Parathyroid adenoma (tissue), 2 donors: ENCODE measurements around the gene OR13C3.

Experiments used
- H2AFZ ChIP-seq: fragments of 300-600 bp; sonication (generic); one replicate; pipeline ENCODE4 v1.7.0; 2017; ENCODE audit warnings: antibody characterized with exemption, mild to moderate bottlenecking
- H3K27ac ChIP-seq: fragments of 300-600 bp; sonication (generic); one replicate; pipeline ENCODE4 v1.7.0; 2017
- H3K27me3 ChIP-seq: fragments of 300-600 bp; sonication (generic); one replicate; pipeline ENCODE4 v1.7.0; 2017; ENCODE audit warnings: low read length; ENCODE audit not compliant: control insufficient read depth, insufficient read depth
- H3K36me3 ChIP-seq: fragments of 300-600 bp; sonication (generic); one replicate; pipeline ENCODE4 v1.7.0; 2017; ENCODE audit warnings: low read length; ENCODE audit not compliant: control insufficient read depth, insufficient read depth
- H3K4me1 ChIP-seq: fragments of 300-600 bp; sonication (generic); one replicate; pipeline ENCODE4 v1.7.0; 2017; ENCODE audit warnings: control low read depth
- H3K4me2 ChIP-seq: fragments of 300-600 bp; sonication (generic); one replicate; pipeline ENCODE4 v1.7.0; 2017; ENCODE audit warnings: low read length
- H3K4me3 ChIP-seq: fragments of 300-600 bp; sonication (generic); one replicate; pipeline ENCODE4 v1.7.0; 2017; ENCODE audit warnings: low read depth, low read length
- H3K79me2 ChIP-seq: fragments of 300-600 bp; sonication (generic); one replicate; pipeline ENCODE4 v1.7.0; 2017; ENCODE audit warnings: control low read depth
- H3K9ac ChIP-seq: fragments of 300-600 bp; sonication (generic); one replicate; pipeline ENCODE4 v1.7.0; 2017; ENCODE audit warnings: mild to moderate bottlenecking
- H3K9me3 ChIP-seq: fragments of 300-600 bp; sonication (generic); one replicate; pipeline ENCODE4 v1.7.0; 2017; ENCODE audit warnings: low read length; ENCODE audit not compliant: control insufficient read depth
- TF ChIP-seq, protein P1 (sequence below): fragments of 300-600 bp; sonication (generic); IDR thresholded peaks from one replicate; pipeline ENCODE4 v1.7.0; 2017; ENCODE audit warnings: antibody characterized with exemption, mild to moderate bottlenecking
- donor health status: primary hyperparathyroidism.

Gene OR13C3

DNA sequence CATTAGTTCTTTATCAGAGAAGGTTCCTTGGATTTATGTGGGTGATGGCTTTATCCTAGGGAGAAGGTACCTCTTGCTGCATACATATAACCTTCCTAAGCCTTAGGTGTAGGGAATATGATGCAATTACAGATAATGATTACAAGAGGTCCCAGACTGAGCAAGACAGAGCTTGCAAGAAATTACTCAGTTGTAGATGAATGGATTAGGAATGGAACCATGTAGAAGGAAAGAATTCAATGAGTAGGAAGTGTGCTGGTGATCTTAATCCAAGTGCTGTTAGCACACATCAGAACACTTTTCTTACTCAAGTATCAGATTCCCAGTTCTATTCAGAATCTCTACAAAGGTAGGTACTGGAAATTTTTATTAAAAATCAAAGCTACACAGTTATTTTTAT is 30.1 kb downstream of the OR13C3 start:
- H3K27ac ChIP-seq, result no peak overlapping the region

DNA sequence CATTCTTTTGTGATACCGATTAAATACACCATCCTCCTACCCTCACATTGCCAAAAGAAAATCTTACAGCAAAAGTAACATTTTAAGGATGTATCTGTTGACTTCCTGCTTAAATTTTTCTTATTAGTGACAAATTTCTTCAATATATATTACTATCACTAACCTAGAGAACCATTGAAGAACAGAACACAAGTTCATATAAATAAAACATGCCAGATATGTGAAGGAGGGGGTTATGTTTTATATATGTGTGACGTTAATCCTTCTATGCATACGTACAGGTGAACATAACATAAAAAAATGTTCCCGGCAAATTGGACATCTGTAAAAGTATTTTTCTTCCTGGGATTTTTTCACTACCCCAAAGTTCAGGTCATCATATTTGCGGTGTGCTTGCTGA is 32.7 kb downstream of the OR13C3 start, which contains the start of gene OR13F1:
OR13F1 (plus strand) TSS at position 301 of the 400 bp plus-strand sequence; CDS start at position 301, 0 bp downstream.
- Histone ChIP-seq H3K4me2 (no peak within 1 kb of the TSS), H3K27me3 (no peaks in the 10 kb centered on the region), H3K27ac (no peak within 1 kb of the TSS), H3K36me3 (no peaks in the 10 kb centered on the region), H3K4me3 (no peak within 1 kb of the TSS), H2AFZ (no peak within 1 kb of the TSS), H3K79me2 (no peaks in the 10 kb centered on the region), H3K9me3 (no peaks in the 10 kb centered on the region), H3K4me1 (no peaks in the 10 kb centered on the region), H3K9ac (no peak within 1 kb of the TSS)
- TF ChIP-seq, protein P1, sequence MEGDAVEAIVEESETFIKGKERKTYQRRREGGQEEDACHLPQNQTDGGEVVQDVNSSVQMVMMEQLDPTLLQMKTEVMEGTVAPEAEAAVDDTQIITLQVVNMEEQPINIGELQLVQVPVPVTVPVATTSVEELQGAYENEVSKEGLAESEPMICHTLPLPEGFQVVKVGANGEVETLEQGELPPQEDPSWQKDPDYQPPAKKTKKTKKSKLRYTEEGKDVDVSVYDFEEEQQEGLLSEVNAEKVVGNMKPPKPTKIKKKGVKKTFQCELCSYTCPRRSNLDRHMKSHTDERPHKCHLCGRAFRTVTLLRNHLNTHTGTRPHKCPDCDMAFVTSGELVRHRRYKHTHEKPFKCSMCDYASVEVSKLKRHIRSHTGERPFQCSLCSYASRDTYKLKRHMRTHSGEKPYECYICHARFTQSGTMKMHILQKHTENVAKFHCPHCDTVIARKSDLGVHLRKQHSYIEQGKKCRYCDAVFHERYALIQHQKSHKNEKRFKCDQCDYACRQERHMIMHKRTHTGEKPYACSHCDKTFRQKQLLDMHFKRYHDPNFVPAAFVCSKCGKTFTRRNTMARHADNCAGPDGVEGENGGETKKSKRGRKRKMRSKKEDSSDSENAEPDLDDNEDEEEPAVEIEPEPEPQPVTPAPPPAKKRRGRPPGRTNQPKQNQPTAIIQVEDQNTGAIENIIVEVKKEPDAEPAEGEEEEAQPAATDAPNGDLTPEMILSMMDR, result no peak

More for the DNA sequence above, 30.1 kb downstream of the OR13C3 start:
- no peaks in the 10 kb centered on the region for H3K9me3 ChIP-seq
- H3K9ac ChIP-seq, result no peak overlapping the region
- no peak overlapping the region for H3K4me2 ChIP-seq
- no peaks in the 10 kb centered on the region for H3K79me2 ChIP-seq
- H3K27me3 ChIP-seq, result no peaks in the 10 kb centered on the region
- no peak overlapping the region for H2AFZ ChIP-seq
- no peaks in the 10 kb centered on the region for H3K36me3 ChIP-seq
- H3K4me3 ChIP-seq, result no peak overlapping the region
- no peaks in the 10 kb centered on the region for H3K4me1 ChIP-seq
- TF ChIP-seq, protein P1, result no peak

DNA sequence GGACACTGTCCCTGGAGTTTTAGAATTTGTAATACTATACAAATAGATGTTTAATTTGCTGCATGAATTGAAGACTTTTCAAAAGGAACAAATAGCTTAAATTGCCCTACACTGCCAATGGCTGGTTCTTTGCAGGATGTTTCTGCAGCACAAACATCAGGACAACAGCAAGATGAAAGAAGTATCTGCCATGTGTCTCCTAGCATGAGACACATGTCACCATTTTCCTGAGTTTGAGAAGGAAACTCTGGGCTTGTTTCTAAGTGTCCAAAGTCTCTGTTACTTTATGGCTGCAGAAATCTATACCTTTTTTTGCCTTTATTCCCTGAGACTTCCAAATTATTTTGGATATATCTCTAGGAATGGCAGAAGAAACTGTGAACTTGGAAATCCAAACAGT is 33.2 kb downstream of the OR13C3 start:
- Histone ChIP-seq H3K4me1 (no peaks in the 10 kb centered on the region), H3K9me3 (no peaks in the 10 kb centered on the region), H2AFZ (no peak overlapping the region), H3K4me2 (no peak overlapping the region), H3K27ac (no peak overlapping the region), H3K79me2 (no peaks in the 10 kb centered on the region), H3K9ac (no peak overlapping the region), H3K36me3 (no peaks in the 10 kb centered on the region), H3K27me3 (no peaks in the 10 kb centered on the region), H3K4me3 (no peak overlapping the region)
- TF ChIP-seq, protein P1, result no peak

DNA sequence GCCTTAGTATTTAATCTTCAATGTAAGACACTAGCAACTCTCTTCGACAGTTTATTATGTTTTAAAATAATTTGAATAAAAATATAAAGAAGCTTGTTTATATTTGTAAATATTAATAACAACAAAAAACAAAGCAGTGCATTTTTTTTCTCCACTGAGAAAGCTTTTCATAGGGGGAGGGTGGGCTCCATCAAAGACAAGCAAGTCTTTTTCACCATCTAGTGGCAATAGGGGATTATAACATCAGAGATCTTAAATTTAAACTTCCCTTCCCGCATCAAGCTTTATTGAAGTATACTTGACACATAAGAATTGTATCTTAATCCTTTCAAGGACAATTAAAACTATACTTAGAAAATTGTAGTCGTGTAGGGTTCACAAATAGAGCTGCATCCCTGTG is 41.8 kb downstream of the OR13C3 start:
- Histone ChIP-seq H3K4me2 (no peak overlapping the region), H3K9ac (no peak overlapping the region), H3K27ac (no peak overlapping the region), H3K4me1 (no peaks in the 10 kb centered on the region), H3K4me3 (no peak overlapping the region), H3K79me2 (no peaks in the 10 kb centered on the region), H3K36me3 (no peaks in the 10 kb centered on the region), H2AFZ (no peak overlapping the region), H3K9me3 (no peaks in the 10 kb centered on the region), H3K27me3 (no peaks in the 10 kb centered on the region)
- TF ChIP-seq, protein P1, result no peak
